Ectodermal cell (in vitro differentiated cells): Measurements from ENCODE around the gene LHFPL6.

Experiments
- H3K27ac ChIP-seq: 2 replicates; pipeline ENCODE4 v1.7.0; 2013; ENCODE audit warnings: mild to moderate bottlenecking, low read depth, low read length; ENCODE audit not compliant: insufficient read depth, poor library complexity, severe bottlenecking
- H3K27me3 ChIP-seq: 2 replicates; pipeline ENCODE4 v1.7.0; 2013; ENCODE audit warnings: mild to moderate bottlenecking, low read length; ENCODE audit not compliant: insufficient read depth, control insufficient read depth, poor library complexity, severe bottlenecking
- H3K36me3 ChIP-seq: one replicate; pipeline ENCODE4 v1.7.0; 2013; ENCODE audit warnings: low read length; ENCODE audit not compliant: control insufficient read depth, insufficient read depth
- H3K4me1 ChIP-seq: one replicate; pipeline ENCODE4 v1.7.0; 2013; ENCODE audit warnings: low read length; ENCODE audit not compliant: control insufficient read depth, insufficient read depth
- H3K4me3 ChIP-seq: 2 replicates; pipeline ENCODE4 v1.7.0; 2013; ENCODE audit warnings: low read depth, low read length, control low read depth; ENCODE audit not compliant: insufficient read depth
- H3K9me3 ChIP-seq: 2 replicates; pipeline ENCODE4 v1.7.0; 2013; ENCODE audit warnings: mild to moderate bottlenecking, low read length, moderate library complexity; ENCODE audit not compliant: control insufficient read depth
- WGBS, 2 experiments: methylation state at CpG; one replicate each; pipeline ENCODE4 v1.1.7; 2013; ENCODE audit warnings: missing lambda C conversion rate in 2 of 2; 5-methylcytosine and 5-hydroxymethylcytosine counted together

Gene LHFPL6

DNA sequence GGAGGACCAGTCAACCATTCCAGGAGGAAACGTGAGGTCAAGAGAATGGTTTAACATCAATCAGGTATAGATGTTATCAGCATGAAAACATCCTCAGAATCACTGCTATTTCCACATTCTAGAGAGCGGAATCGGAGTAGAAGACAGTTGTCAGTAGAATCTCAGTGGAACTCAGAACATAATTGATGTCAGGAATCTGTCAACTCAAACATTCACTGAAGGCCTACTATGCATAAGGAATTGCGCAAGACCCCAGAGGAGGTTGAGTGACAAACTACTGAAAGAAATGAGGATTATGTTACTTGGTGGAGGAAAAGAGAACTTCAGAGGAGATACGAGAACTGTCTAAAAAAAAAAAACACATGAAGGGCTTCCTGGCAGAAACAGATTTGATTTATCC, 97.8 kb downstream of the LHFPL6 start:
- WGBS, 2 experiments: 82 to 93% methylated on average over 5 of the region's 5 CpGs
- Histone ChIP-seq H3K36me3 (no peaks in the 10 kb centered on the region), H3K9me3 (no peaks in the 10 kb centered on the region), H3K4me1 (peaks cover 19% of the 10 kb centered on the region), H3K4me3 (no peak overlapping the region), H3K27ac (no peak overlapping the region), H3K27me3 (no peaks in the 10 kb centered on the region)

DNA sequence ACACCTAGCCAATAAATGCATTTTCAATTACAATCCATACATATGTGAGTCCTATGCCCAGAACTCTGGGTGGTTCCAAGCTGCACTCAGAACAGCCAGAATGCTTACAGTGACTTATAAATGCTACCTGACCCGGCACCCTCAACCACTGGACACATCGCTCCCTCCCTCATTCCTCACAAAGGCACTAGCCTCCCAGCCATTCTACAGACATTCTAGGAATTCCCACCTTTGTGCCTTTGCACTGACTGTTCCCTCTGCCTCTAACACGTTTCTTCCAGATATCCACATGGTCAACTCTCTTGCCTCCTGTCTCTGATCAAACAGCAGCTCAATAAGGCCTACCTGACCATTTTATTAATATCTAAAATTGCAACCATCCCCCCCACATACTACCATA, 99.9 kb downstream of the LHFPL6 start:
- Histone ChIP-seq H3K9me3 (no peaks in the 10 kb centered on the region), H3K4me3 (no peak overlapping the region), H3K36me3 (no peaks in the 10 kb centered on the region), H3K4me1 (peaks cover 30% of the 10 kb centered on the region), H3K27ac (no peak overlapping the region), H3K27me3 (no peaks in the 10 kb centered on the region)
- 80 to 87% methylated on average over 3 of the region's 3 CpGs for WGBS, 2 experiments

DNA sequence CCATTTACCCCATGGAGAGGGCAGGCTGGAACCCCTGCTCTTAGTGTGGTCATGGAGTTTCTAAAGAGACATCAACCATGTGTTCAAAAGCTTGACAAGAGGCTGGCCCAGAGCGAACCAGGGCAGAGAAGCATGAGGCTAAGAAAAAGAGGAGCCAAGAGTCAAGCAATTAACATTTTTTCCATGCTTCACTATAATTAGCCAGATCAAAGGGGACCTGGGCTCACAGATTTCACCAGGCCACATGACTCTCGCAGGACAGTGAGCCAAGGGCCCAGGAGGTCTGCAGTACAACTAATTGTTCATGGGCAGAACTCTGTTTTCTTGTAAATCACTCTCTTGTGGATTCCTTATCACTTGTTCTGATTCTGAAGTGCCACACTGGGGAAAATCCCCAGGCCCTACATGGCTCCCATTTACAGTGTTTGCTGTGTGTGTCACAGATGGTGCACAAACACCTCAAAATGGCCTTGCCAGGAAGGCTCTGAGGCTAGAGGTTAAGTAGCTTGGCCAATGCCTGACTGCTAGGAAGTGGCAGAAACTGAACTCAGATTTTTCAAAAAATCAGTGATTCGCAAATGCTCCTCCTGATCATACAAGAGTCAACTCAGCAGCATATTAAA, 101.2 kb downstream of the LHFPL6 start:
- Histone ChIP-seq H3K4me1 (peaks cover 32% of the 10 kb centered on the region), H3K27me3 (no peaks in the 10 kb centered on the region), H3K27ac (peak overlapping the region; percentile 64), H3K9me3 (no peaks in the 10 kb centered on the region), H3K36me3 (no peaks in the 10 kb centered on the region), H3K4me3 (no peak overlapping the region)
- 46 to 54% methylated on average over 3 of the region's 3 CpGs for WGBS, 2 experiments

DNA sequence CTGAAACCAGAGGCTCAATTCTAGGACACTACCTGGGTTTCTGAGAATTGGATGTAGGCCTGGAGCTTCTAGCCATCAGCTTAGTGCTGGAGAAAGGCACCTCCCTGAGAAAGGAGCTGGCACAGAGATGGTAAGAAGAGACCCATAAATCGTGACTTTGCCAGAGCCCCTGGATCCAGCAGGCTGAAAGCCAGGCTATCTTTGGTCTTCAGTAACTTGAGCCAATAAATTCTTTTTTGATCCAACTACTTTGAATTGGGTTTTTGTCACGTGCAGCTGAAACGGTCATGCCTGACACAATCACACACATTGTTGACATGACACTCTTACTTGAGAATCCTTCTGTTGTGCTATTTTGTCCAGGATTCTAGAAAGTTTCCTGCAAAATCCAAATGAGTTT, 103.4 kb downstream of the LHFPL6 start:
- H3K27me3 ChIP-seq: no peaks in the 10 kb centered on the region
- H3K4me3 ChIP-seq: no peak overlapping the region
- peaks cover 41% of the 10 kb centered on the region for H3K4me1 ChIP-seq
- H3K9me3 ChIP-seq: no peaks in the 10 kb centered on the region
- 91 to 96% methylated on average over 3 of the region's 3 CpGs for WGBS, 2 experiments
- H3K36me3 ChIP-seq: no peaks in the 10 kb centered on the region
- no peak overlapping the region for H3K27ac ChIP-seq

DNA sequence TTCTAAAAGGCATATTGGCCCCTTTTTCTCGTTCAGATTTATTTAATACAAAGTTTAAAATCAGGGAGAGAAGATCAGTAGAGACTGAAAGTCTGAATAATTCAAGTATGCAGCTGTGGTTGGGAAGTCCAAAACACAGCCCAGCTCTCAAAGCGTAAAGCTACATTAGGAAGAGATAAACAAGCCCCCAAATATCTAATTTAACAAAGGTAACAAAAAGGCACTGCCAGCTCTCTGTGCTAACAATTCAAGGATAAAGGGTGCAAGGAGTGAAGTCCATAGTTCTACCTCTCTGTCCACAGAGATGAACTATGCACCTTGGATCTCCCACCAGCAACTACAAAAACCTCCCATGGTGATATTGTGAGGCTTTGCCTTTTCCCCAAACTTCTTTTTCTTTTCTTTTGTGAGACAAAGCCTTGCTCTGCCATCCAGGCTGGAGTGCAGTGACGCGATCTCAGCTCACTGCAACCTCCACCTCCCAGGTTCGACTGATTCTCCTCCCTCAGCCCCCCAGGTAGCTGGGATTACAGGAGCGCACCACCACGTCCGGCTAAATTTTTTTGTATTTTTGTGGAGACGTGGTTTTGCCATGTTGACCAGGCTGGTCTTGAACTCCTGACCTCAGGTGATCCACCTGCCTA, 104.4 kb downstream of the LHFPL6 start:
- Histone ChIP-seq H3K9me3 (no peaks in the 10 kb centered on the region), H3K36me3 (no peaks in the 10 kb centered on the region), H3K27ac (no peak overlapping the region), H3K4me1 (peaks cover 46% of the 10 kb centered on the region), H3K4me3 (no peak overlapping the region), H3K27me3 (no peaks in the 10 kb centered on the region)
- WGBS, 2 experiments: 26 to 30% methylated on average over 7 to 9 of the region's 9 CpGs

DNA sequence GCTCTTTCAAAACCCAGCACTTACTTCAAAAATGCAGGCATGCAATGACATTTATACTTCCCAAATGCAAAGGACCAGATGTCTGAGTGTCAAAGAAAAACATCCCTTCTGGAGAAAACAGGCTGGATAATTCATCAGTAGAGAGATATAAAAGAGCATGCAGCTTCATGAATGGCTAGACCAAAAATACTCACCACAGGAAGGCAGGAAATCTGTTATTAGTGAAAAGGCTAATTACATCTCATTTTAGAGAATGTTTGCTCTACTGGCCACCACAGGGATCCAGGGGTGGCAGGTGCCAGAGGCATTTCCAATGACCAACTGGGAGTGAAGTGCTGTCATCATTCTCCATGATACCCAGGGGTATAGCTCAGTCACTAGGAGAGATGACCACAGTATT, 106.5 kb downstream of the LHFPL6 start:
- Histone ChIP-seq H3K27me3 (no peaks in the 10 kb centered on the region), H3K9me3 (no peaks in the 10 kb centered on the region), H3K4me1 (peaks cover 33% of the 10 kb centered on the region), H3K27ac (no peak overlapping the region), H3K36me3 (no peaks in the 10 kb centered on the region), H3K4me3 (no peak overlapping the region)

DNA sequence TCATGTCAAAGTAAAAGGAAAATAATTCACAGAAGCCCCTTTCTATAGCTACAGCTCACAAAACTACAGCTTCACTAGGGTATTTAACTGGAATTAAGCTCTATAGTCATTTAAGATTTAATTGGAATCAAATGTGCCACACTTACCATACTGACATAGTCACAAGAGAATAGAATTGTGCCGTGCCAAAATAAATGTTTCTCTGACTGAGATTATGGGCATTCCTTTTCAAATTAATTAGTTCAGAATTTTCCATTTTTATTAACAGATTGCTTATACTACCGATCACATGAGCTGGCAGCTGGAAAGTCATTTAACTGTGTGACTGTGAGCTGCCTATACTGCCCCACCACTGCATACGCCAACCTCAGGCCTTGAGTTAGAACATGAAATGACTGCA, 108.4 kb downstream of the LHFPL6 start:
- no peak overlapping the region for H3K27ac ChIP-seq
- H3K4me3 ChIP-seq: no peak overlapping the region
- no peaks in the 10 kb centered on the region for H3K27me3 ChIP-seq
- 91% methylated on average over 3 of the region's 3 CpGs for WGBS, 2 experiments
- H3K36me3 ChIP-seq: no peaks in the 10 kb centered on the region
- H3K9me3 ChIP-seq: no peaks in the 10 kb centered on the region
- H3K4me1 ChIP-seq: peaks cover 43% of the 10 kb centered on the region

DNA sequence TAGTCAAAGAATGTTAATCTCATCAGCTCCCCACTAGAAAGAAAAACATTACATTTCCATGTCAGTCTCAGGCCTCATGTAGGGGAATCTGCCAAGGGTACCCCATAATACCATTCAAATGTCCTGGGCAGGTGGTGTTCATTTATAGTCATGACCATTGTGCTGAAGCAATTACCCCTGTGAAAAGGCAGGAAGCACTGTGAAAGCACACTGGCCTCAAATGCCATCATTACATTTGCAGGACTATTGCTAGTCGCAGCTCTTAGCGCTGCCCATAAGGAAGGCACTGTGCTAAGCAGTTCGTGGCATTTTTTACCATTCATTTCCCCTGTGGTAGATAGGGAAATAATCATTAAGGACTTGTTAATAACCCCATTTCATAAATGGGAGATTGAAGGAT, 109.0 kb downstream of the LHFPL6 start:
- no peaks in the 10 kb centered on the region for H3K27me3 ChIP-seq
- WGBS, 2 experiments: 16 to 17% methylated on average over 3 of the region's 3 CpGs
- no peak overlapping the region for H3K4me3 ChIP-seq
- H3K27ac ChIP-seq: no peak overlapping the region
- H3K9me3 ChIP-seq: no peaks in the 10 kb centered on the region
- peaks cover 37% of the 10 kb centered on the region for H3K4me1 ChIP-seq
- no peaks in the 10 kb centered on the region for H3K36me3 ChIP-seq

DNA sequence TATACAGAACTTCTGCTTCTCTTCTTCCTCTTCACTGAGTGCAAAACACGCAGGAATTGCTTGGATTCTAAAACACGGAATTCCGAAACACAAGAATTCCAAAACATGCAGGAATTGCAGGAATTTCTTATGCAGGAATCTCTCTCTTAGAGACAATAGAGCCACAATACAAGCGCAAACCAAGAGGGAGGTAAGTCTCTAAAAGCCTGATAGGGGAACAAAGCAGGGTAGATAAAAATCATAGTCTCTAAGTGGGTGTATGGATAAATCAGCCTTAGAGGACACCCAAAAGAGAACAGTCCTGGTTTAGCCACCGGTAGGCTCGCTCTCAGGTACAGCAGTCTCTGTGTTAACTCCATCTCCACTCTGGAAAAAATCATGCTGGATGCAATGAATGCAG, 112.9 kb downstream of the LHFPL6 start:
- 13 to 14% methylated on average over 6 of the region's 6 CpGs for WGBS, 2 experiments
- H3K4me1 ChIP-seq: peaks cover 18% of the 10 kb centered on the region
- no peaks in the 10 kb centered on the region for H3K36me3 ChIP-seq
- no peak overlapping the region for H3K4me3 ChIP-seq
- no peaks in the 10 kb centered on the region for H3K9me3 ChIP-seq
- H3K27ac ChIP-seq: peak overlapping the region; percentile 60
- H3K27me3 ChIP-seq: no peaks in the 10 kb centered on the region

DNA sequence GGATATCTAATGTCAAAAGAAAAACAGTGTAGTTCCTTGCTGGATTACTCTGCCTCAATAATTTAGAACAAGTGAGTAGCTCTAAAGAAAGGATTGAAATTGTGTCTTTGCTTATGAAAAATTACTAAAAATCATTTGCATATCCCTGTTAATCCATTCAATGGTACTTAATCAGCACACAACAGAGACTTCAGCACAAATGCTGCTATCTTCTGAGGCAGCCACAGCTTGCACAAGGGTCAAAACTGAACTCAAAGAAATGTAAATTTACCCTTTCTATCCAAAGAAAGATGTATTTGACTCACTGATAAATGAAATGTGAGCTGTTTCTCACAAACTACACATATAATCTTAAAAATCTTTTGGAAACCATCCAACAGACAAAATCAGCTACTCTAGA, 116.2 kb downstream of the LHFPL6 start:
- Histone ChIP-seq H3K27ac (no peak overlapping the region), H3K9me3 (no peaks in the 10 kb centered on the region), H3K4me3 (no peak overlapping the region), H3K27me3 (no peaks in the 10 kb centered on the region), H3K36me3 (no peaks in the 10 kb centered on the region), H3K4me1 (peaks cover 13% of the 10 kb centered on the region)

DNA sequence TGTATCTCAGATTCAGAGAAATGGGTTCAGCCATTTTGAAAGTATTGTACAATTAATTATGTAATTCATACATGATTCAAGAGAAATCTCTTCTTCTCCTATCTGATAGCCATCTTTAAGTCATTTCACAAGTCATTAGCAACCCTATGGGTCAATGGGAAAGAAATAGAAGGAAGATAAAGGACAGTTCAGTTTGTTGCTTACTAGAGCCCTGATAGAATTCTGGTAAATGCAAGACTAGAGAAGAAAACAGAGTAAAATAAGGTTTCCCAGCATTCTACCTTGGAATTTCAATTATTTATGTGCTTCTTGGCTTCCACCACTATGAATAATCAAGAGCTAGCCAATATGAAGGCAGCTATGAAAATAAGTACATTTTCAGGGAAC, 117.7 kb downstream of the LHFPL6 start:
- no peaks in the 10 kb centered on the region for H3K9me3 ChIP-seq
- peaks cover 4% of the 10 kb centered on the region for H3K4me1 ChIP-seq
- H3K36me3 ChIP-seq: no peaks in the 10 kb centered on the region
- H3K27me3 ChIP-seq: no peaks in the 10 kb centered on the region
- H3K4me3 ChIP-seq: no peak overlapping the region
- no peak overlapping the region for H3K27ac ChIP-seq
